Tibial artery (tissue), 4 donors: ENCODE results near the gene IYD.
"Not testable (repeated sequence)": the region's sequence is repeated elsewhere in the genome, so short reads cannot be mapped to it uniquely, and the experiment has no call there.

Source experiments
- DNase-seq, 2 donors: peaks; one replicate each; pipeline ENCODE4 v3.0.0-alpha.2; 2019
- H3K27ac ChIP-seq, 2 donors: fragments of 200-600 bp; sonication (generic) in 1 of 2; 1 replicate in 1 of 2; 2 replicates in 1 of 2; pipeline ENCODE4 v1.5.1; 2018 to 2019; ENCODE audit warnings: mild to moderate bottlenecking in 1 of 2
- H3K27me3 ChIP-seq, 2 donors: fragments of 200-600 bp; sonication (generic) in 1 of 2; one replicate each; pipeline versions ENCODE4 v1.5.1 to v1.6.0; 2016 to 2019
- H3K36me3 ChIP-seq, 3 donors: fragments of 200-600 bp; sonication (generic) in 2 of 3; one replicate each; pipeline ENCODE4 v1.5.1; 2016 to 2019; ENCODE audit warnings: mild to moderate bottlenecking in 2 of 3
- H3K4me1 ChIP-seq, 4 donors: fragments of 200-600 bp; sonication (generic) in 2 of 4; 1 replicate in 3 of 4; 2 replicates in 1 of 4; pipeline ENCODE4 v1.5.1; 2016 to 2019
- H3K4me3 ChIP-seq, 2 donors: fragments of 200-600 bp; sonication (generic) in 1 of 2; 1 replicate in 1 of 2; 2 replicates in 1 of 2; pipeline ENCODE4 v1.5.1; 2018 to 2019; ENCODE audit warnings: mild to moderate bottlenecking in 2 of 2
- H3K9me3 ChIP-seq, 3 donors: fragments of 200-600 bp; sonication (generic) in 1 of 3; one replicate each; pipeline ENCODE4 v1.5.1; 2016 to 2019
- CTCF ChIP-seq, 2 experiments: fragments of 200-600 bp in 1 of 2; fragments of 450-650 bp in 1 of 2; IDR thresholded peaks; one replicate each; pipeline ENCODE4 v1.5.1; 2017 to 2019; ENCODE audit warnings: antibody characterized with exemption in 2 of 2, mild to moderate bottlenecking in 1 of 2, moderate library complexity in 1 of 2
- intact Hi-C: fragments of 100-400 bp; cut with DNase I; formaldehyde crosslinking; loops from one replicate; pipeline ENCODE4 v1.15.0; 2023; ENCODE audit warnings: low total_unique reads

IYD gene

DNA sequence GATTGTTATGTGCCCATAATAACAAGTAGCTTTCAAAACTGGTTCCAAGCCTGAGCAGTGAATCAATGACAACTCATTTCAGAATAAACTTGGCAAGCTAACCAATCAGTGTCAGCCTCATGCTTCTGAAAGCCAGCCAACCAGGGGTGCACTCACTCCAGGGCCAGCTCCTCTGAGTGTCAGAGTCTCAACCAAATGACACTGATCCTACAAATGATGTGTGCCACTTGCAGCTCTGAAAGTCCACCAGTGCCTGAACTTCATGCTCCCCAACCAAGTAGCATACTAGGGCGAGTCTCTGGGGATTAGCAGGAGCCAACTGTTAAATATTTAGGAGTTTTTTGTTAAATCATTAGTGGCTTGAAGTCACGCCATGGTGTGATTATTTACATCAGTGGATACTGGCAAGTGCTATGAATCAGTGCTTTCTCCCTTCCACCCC is 4.5 kb downstream of the IYD start:
- no peak overlapping the region for H3K27ac ChIP-seq
- intact Hi-C loops, result no loop called here
- no peak overlapping the region for H3K4me3 ChIP-seq
- no peaks in the 10 kb centered on the region for H3K36me3 ChIP-seq
- H3K4me1 ChIP-seq, result peaks cover 0 to 20% (median 8%) of the 10 kb centered on the region in 4 donors
- no peak for TF ChIP-seq CTCF (IDR thresholded peaks at IDR 0.05)
- H3K27me3 ChIP-seq, result no peaks in the 10 kb centered on the region
- H3K9me3 ChIP-seq, result no peaks in the 10 kb centered on the region
- DNase-seq, result peak; percentile 34 to 71

GRCh38 chr6:150374346-150374745 is 5.5 kb downstream of the IYD start:
- H3K27ac ChIP-seq, result not testable (repeated sequence)
- H3K4me1 ChIP-seq, result peaks cover 0 to 20% (median 8%) of the 10 kb centered on the region in 4 donors

DNA sequence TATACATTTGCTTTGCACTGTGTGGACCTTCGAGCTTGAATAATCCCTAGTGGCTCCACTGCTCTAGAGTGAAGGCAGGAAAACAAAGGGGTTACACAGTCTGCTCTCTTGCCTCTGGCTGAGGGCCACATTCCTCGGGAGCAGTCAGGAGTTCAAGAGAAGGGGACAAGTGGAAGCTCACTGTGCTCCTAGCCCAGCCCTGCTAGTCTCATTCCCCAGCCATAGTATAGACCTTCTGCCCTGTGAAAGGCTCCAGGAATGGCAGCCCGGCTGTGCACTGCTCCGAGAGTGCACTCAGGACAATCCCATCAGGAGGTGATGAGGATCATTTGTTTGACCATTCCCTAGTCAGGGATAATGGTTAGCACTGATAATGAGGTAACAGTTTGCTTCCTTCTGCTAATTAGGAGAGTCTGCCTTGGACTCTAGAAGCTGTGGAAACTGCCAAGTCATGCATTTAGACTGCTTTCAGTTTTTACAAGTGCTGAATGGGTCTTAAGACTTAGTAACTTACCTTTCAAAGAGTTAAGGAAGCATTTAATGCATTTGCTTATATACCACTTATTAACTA is 8.5 kb downstream of the IYD start:
- Histone ChIP-seq H3K27me3 (no peaks in the 10 kb centered on the region), H3K4me1 (peaks cover 0 to 13% (median 6%) of the 10 kb centered on the region in 4 donors), H3K27ac (no peak overlapping the region), H3K36me3 (no peaks in the 10 kb centered on the region), H3K9me3 (no peaks in the 10 kb centered on the region), H3K4me3 (no peak overlapping the region)
- intact Hi-C loops, result no loop called here
- no peak for DNase-seq
- TF ChIP-seq CTCF (IDR thresholded peaks at IDR 0.05), result no peak

More at GRCh38 chr6:150374346-150374745, 5.5 kb downstream of the IYD start:
- intact Hi-C loops, DNase-seq, H3K36me3 ChIP-seq, H3K9me3 ChIP-seq, H3K27me3 ChIP-seq, H3K4me3 ChIP-seq: not testable (repeated sequence)

- H3K4me1 ChIP-seq, result no peaks in the 10 kb centered on the region
- H3K36me3 ChIP-seq, result no peaks in the 10 kb centered on the region
- no peak for DNase-seq
- TF ChIP-seq CTCF (IDR thresholded peaks at IDR 0.05), result no peak
- H3K4me3 ChIP-seq, result no peak overlapping the region
- H3K27me3 ChIP-seq, result no peaks in the 10 kb centered on the region
- H3K27ac ChIP-seq, result no peak overlapping the region
- intact Hi-C loops, result no loop called here
- H3K9me3 ChIP-seq, result no peaks in the 10 kb centered on the region
Observed at GRCh38 chr6:150380256-150380655, 11.4 kb downstream of the IYD start.

- no peaks in the 10 kb centered on the region for H3K36me3 ChIP-seq
- H3K9me3 ChIP-seq, result no peaks in the 10 kb centered on the region
- no peaks in the 10 kb centered on the region for H3K4me1 ChIP-seq
- no peak for DNase-seq
- H3K27me3 ChIP-seq, result peaks cover 0 to 4% of the 10 kb centered on the region in 2 donors
- no peak overlapping the region for H3K27ac ChIP-seq
- intact Hi-C loops, result no loop called here
- H3K4me3 ChIP-seq, result no peak overlapping the region
- TF ChIP-seq CTCF (IDR thresholded peaks at IDR 0.05), result no peak
Observed at GRCh38 chr6:150382171-150382570, 13.4 kb downstream of the IYD start.

DNA sequence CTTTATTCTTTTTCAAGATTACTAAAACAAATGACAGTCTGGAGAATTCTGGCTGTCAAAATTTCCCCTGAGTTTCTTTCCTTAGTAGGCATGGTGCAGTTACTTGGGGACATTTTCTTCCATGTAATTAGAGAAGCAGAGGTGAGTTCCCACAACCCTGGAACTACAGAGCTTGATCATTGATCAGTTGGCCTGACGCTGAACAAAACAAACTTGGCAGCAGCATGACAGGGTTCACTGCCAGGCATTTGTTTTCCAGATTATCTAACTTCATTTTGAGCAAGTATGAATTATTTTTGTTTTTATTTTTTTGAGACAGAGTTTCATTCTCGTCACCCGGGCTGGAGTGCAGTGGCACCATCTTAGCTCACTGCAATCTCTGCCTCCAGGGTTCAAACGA is 22.6 kb downstream of the IYD start:
- Histone ChIP-seq H3K27ac (no peak overlapping the region), H3K9me3 (no peaks in the 10 kb centered on the region), H3K4me3 (no peak overlapping the region), H3K36me3 (no peaks in the 10 kb centered on the region), H3K27me3 (peaks cover 0 to 7% of the 10 kb centered on the region in 2 donors), H3K4me1 (no peaks in the 10 kb centered on the region)
- DNase-seq, result no peak
- intact Hi-C loops, result loop anchor here (5.0 kb wide), 1 partner anchor 309 kb away; no protein-coding TSS in a partner anchor
- TF ChIP-seq CTCF (IDR thresholded peaks at IDR 0.05), result no peak
